Adrenal gland (tissue), 12 donors: ENCODE results near the gene LCN15. TPM values are rescaled to one million over a fixed set of nuclear protein-coding genes. Genes with fewer than 3 reads are reported as not detected.

Source experiments
- DNase-seq, 7 donors: peaks; one replicate each; pipeline ENCODE4 v3.0.0-alpha.2; 2019 to 2020
- H3K27ac ChIP-seq, 5 donors: fragments of 200-600 bp; sonication (generic) in 4 of 5; 1 replicate in 3 of 5; 2 replicates in 2 of 5; pipeline versions ENCODE4 v1.5.1 to v1.8.0; 2016 to 2020; ENCODE audit warnings: mild to moderate bottlenecking in 1 of 5
- H3K27me3 ChIP-seq: fragments of 200-600 bp; 2 replicates; pipeline ENCODE4 v1.8.0; 2021
- H3K36me3 ChIP-seq, 2 donors: fragments of 200-600 bp; replicated peaks in 1 of 2; 1 replicate in 1 of 2; 2 replicates in 1 of 2; pipeline versions ENCODE4 v1.5.1 to v1.8.0; 2018 to 2022
- H3K4me1 ChIP-seq, 2 donors: fragments of 200-600 bp; replicated peaks in 1 of 2; 1 replicate in 1 of 2; 2 replicates in 1 of 2; pipeline versions ENCODE4 v1.5.1 to v1.8.0; 2018 to 2021
- H3K4me3 ChIP-seq, 4 donors: fragments of 200-600 bp; sonication (generic) in 3 of 4; one replicate each; pipeline ENCODE4 v1.5.1; 2016 to 2018
- H3K9me3 ChIP-seq, 3 donors: fragments of 200-600 bp; sonication (generic) in 1 of 3; replicated peaks in 1 of 3; 1 replicate in 2 of 3; 2 replicates in 1 of 3; pipeline versions ENCODE4 v1.5.1 to v1.8.0; 2016 to 2021
- CTCF ChIP-seq, 6 experiments: fragments of 450-650 bp in 4 of 6; fragments of 200-600 bp in 2 of 6; sonication (generic) in 1 of 6; IDR thresholded peaks; 1 replicate in 5 of 6; 2 replicates in 1 of 6; pipeline versions ENCODE4 v1.5.1 to v1.8.0; 2016 to 2021; ENCODE audit warnings: antibody characterized with exemption in 6 of 6, mild to moderate bottlenecking in 2 of 6, moderate library complexity in 1 of 6
- POLR2A ChIP-seq, 2 donors: fragments of 450-650 bp; IDR thresholded peaks; one replicate each; pipeline ENCODE4 v1.6.1; 2017; ENCODE audit warnings: antibody characterized with exemption in 2 of 2, mild to moderate bottlenecking in 2 of 2, moderate library complexity in 1 of 2
- WGBS, 4 donors: extraction: QIAGEN DNeasy Blood & Tissue Kit in 2 of 4; methylation state at CpG; one replicate each; pipeline versions ENCODE4 v1.1.5 to v1.1.7; 2013 to 2017; 5-methylcytosine and 5-hydroxymethylcytosine counted together
- intact Hi-C, 2 donors: fragments of 100-400 bp; cut with DNase I; formaldehyde crosslinking; loops; one replicate each; pipeline versions ENCODE4 v1.14.1 to v1.15.0; 2022 to 2023
- polyA plus RNA-seq, 3 donors: library from polyadenylated mRNA; stranded (reverse); fragments of 200-250 nt in 2 of 3; fragments of 350-450 nt in 1 of 3; fragmentation: Illumina TruSeq in 1 of 3; extraction: RNeasy Lipid Tissue Mini Kit (QIAGEN cat#74804) in 1 of 3; gene quantifications; one replicate each; pipeline ENCODE4 v1.2.3, GENCODE V29; 2013 to 2014
- total RNA-seq, 9 donors: library from RNA; depleted of rRNA in 4 of 9; stranded (reverse); fragments of >200 nt in 4 of 9; fragments of 120-200 nt in 1 of 9; fragmentation: NEBNext Ultra II Directional in 1 of 9; extraction: Animal tissue kit (Norgen Biotek cat#: 25700) in 1 of 9; gene quantifications; one replicate each; pipeline versions ENCODE4 v1.1.0 to v1.2.4, GENCODE V29; 2013 to 2023
- donor health status: healthy with polysubstance abuse.
- donor health status: Bipolar disorder and iron deficiency.
- donor health status: DM: yes; HTN: yes; CAD: no.
- donor health status: DM: no; HTN: no; CAD: no.
- donor health status: DM: no; HTN: no; CAD: no.
- donor health status: DM: yes; HTN: yes; CAD: no.

LCN15 gene
- total and polyA plus RNA-seq, 12 donors: not detected

GRCh38 chr9:136765041-136765440, 723 bp upstream of the LCN15 start:
- H3K27me3 ChIP-seq: peaks cover 6% of the 10 kb centered on the region
- no peak for TF ChIP-seq CTCF (IDR thresholded peaks at IDR 0.05)
- intact Hi-C loops: no loop called here
- H3K9me3 ChIP-seq: no peaks in the 10 kb centered on the region
- no peaks in the 10 kb centered on the region for H3K36me3 ChIP-seq
- DNase-seq: no peak
- no peak overlapping the region for H3K27ac ChIP-seq
- H3K4me3 ChIP-seq: no peak overlapping the region
- no peaks in the 10 kb centered on the region for H3K4me1 ChIP-seq
- WGBS, 4 donors: 76 to 89% (median 84%) methylated on average over 4 to 14 of the region's 14 CpGs

DNA sequence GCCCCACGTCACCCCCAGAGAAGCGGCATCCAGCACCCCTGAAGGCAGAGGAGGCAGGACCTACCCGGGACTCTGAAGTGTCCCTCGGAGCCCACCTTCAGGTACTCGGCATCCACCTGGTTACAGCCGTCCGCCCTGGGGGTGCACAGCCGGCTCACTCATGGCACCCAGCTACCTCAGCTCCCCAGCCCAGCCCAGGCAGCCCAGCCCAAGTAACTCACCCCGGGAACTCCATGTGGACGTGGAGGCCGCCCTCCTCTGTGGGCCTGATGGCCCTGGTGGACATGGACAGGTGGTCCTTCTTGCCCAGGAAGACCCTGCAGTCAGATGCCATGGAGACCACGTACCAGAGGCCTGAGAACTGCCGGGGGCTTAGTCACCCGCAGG, 676 bp downstream of the LCN15 start:
- no peaks in the 10 kb centered on the region for H3K9me3 ChIP-seq
- H3K27me3 ChIP-seq: peaks cover 6% of the 10 kb centered on the region
- intact Hi-C loops: no loop called here
- DNase-seq: no peak
- H3K4me1 ChIP-seq: no peaks in the 10 kb centered on the region
- H3K36me3 ChIP-seq: no peaks in the 10 kb centered on the region
- no peak overlapping the region for H3K4me3 ChIP-seq
- no peak for TF ChIP-seq POLR2A (IDR thresholded peaks at IDR 0.05)
- TF ChIP-seq CTCF (IDR thresholded peaks at IDR 0.05): no peak
- no peak overlapping the region for H3K27ac ChIP-seq
- WGBS, 4 donors: 60 to 85% (median 80%) methylated on average over 2 to 14 of the region's 14 CpGs

DNA sequence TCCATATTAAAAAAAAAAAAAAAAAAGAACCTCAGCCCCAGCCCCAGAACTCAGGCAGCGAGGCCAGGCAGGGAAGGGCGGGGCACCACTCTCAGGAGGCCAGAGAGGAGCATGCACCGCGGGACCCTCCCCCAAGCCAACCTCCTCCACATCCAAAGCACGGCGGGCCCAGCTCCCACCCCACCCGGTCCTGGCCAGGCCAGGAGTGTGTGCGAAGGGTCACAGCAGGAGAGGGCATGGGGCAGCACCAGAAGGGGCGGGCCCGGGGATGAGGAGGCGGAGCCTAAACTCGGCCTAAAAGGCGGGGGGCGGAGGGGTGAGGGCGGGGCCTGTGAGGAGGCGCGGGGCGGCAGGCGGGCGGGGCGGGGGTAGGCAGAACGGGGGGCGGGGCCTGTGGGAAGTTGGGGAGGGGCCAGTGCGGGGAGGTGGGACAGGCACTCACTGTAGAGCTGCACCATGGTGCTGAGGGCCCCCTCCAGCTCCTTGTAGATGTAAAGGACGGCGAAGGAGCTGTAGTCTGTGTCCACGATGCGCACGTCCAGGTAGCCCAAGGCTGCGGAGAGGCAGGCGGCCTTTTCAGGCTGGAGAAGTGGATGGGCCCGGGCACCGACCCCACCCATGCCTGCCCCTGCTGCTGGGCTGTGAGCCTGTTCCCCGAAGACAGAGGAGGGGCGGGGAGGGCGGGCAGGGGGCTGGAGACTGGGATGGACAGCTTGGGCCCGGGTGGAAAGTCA, 1.2 kb downstream of the LCN15 start:
- 18 to 39% (median 27%) methylated on average over 12 to 37 of the region's 37 CpGs for WGBS, 4 donors
- H3K27me3 ChIP-seq: peaks cover 5% of the 10 kb centered on the region
- H3K4me3 ChIP-seq: no peak overlapping the region
- intact Hi-C loops: no loop called here
- no peak overlapping the region for H3K27ac ChIP-seq
- H3K4me1 ChIP-seq: no peaks in the 10 kb centered on the region
- no peak for TF ChIP-seq POLR2A (IDR thresholded peaks at IDR 0.05)
- TF ChIP-seq CTCF (IDR thresholded peaks at IDR 0.05): no peak
- peak in 2 of 7 donors; percentile 20 for DNase-seq
- no peaks in the 10 kb centered on the region for H3K36me3 ChIP-seq
- no peaks in the 10 kb centered on the region for H3K9me3 ChIP-seq

GRCh38 chr9:136762221-136762691, 2.1 kb downstream of the LCN15 start:
- no peak for TF ChIP-seq POLR2A (IDR thresholded peaks at IDR 0.05)
- no peak for TF ChIP-seq CTCF (IDR thresholded peaks at IDR 0.05)
- no peaks in the 10 kb centered on the region for H3K4me1 ChIP-seq
- WGBS, 4 donors: 75 to 89% (median 84%) methylated on average over 10 to 17 of the region's 17 CpGs
- no peak overlapping the region for H3K27ac ChIP-seq
- H3K9me3 ChIP-seq: no peaks in the 10 kb centered on the region
- intact Hi-C loops: no loop called here
- DNase-seq: no peak
- H3K36me3 ChIP-seq: no peaks in the 10 kb centered on the region
- H3K27me3 ChIP-seq: no peaks in the 10 kb centered on the region
- no peak overlapping the region for H3K4me3 ChIP-seq
